GM21526 (cell line): ENCODE data around the gene UBALD1.

Experiments
- ATAC-seq: cut with Tn5 transposase; IDR thresholded peaks from one replicate; pipeline ENCODE4 v1.9.1; 2021; ENCODE audit warnings: moderate library complexity; ENCODE audit not compliant: unreplicated experiment, low FRiP score

UBALD1 gene

GRCh38 chr16:4616047-4616811 is 1.5 kb upstream of the UBALD1 start:
- ATAC-seq = peak; percentile 58

GRCh38 chr16:4615384-4616046 is 827 bp upstream of the UBALD1 start:
- ATAC-seq = no peak

- ATAC-seq = no peak
These were observed 785 bp downstream of the UBALD1 start for GRCh38 chr16:4613636-4614570.

GRCh38 chr16:4612977-4613635 is 1.6 kb downstream of the UBALD1 start:
- ATAC-seq = no peak

GRCh38 chr16:4612474-4612931 is 2.2 kb downstream of the UBALD1 start:
- no peak for ATAC-seq

- no peak for ATAC-seq
These were observed 3.2 kb downstream of the UBALD1 start for GRCh38 chr16:4611337-4612021.

GRCh38 chr16:4610011-4611005 is 4.4 kb downstream of the UBALD1 start:
- no peak for ATAC-seq

- no peak for ATAC-seq
These were observed 5.3 kb downstream of the UBALD1 start for GRCh38 chr16:4609200-4610010.

GRCh38 chr16:4608704-4608980 is 6.0 kb downstream of the UBALD1 start:
- ATAC-seq = no peak

GRCh38 chr16:4607841-4608703 is 6.6 kb downstream of the UBALD1 start:
- no peak for ATAC-seq

GRCh38 chr16:4606354-4606753 is 8.3 kb downstream of the UBALD1 start:
- ATAC-seq = no peak

GRCh38 chr16:4604401-4604800 is 10.3 kb downstream of the UBALD1 start:
- ATAC-seq = no peak

GRCh38 chr16:4603624-4604170 is 11.0 kb downstream of the UBALD1 start:
- no peak for ATAC-seq

- ATAC-seq = no peak
These were observed 12.4 kb downstream of the UBALD1 start for GRCh38 chr16:4602331-4602730.

GRCh38 chr16:4601864-4602186 is 12.9 kb downstream of the UBALD1 start:
- no peak for ATAC-seq

- no peak for ATAC-seq
These were observed 13.4 kb downstream of the UBALD1 start for GRCh38 chr16:4601036-4601863.
